HG03039 (cell line): ENCODE data around the gene PLEKHG4.

Experiments used
- ATAC-seq: cut with Tn5 transposase; IDR thresholded peaks from one replicate; pipeline ENCODE4 v1.9.1; 2021; ENCODE audit warnings: mild to moderate bottlenecking, moderate library complexity; ENCODE audit not compliant: unreplicated experiment

PLEKHG4 gene

DNA sequence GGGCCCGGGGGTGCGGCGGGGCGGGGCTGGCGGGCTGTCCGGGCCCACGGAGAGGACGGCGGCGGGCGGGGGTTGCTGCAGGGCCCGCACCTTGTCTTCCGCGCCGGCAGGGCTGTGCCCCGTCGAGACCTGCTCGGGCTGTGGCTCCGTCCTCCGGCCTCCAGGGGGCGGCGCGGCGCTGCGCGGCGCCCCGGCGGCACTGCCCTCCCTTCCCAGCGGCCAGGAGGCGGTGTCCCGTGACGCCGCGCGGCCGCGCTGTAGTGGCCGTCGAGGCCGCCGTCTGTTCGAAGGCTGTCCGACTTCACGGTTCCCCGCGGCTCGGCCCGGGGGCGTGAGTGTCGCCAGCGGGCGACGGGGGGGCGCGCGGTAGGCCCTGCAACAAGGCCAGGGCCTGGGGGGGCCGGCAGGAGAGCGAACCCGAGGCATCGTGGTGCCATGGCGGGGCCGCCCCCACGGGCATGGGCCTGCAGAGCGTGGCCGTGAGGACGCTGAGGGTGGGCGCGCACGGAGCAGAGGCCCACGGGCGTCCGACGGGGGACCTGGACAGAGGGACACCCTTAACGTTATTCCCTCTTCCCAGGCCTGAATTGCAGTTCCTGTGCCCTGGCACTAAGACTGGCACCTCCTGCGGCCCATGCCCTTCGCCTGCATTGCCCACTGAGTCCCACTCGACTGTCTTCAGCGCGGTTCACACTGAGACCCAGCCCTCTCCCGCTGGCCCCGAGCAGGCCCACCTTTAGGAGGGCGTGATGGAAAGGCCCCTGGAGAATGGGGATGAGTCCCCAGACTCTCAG lies at the start of gene PLEKHG4:
TSS of gene PLEKHG4 (plus strand) at position 237 of the 794 bp plus-strand sequence. CDS start at position 750, 513 bp downstream.
- peak; percentile 60 for ATAC-seq

GRCh38 chr16:67229906-67230808 lies 49.2 kb upstream of the PLEKHG4 start:
- no peak for ATAC-seq

DNA sequence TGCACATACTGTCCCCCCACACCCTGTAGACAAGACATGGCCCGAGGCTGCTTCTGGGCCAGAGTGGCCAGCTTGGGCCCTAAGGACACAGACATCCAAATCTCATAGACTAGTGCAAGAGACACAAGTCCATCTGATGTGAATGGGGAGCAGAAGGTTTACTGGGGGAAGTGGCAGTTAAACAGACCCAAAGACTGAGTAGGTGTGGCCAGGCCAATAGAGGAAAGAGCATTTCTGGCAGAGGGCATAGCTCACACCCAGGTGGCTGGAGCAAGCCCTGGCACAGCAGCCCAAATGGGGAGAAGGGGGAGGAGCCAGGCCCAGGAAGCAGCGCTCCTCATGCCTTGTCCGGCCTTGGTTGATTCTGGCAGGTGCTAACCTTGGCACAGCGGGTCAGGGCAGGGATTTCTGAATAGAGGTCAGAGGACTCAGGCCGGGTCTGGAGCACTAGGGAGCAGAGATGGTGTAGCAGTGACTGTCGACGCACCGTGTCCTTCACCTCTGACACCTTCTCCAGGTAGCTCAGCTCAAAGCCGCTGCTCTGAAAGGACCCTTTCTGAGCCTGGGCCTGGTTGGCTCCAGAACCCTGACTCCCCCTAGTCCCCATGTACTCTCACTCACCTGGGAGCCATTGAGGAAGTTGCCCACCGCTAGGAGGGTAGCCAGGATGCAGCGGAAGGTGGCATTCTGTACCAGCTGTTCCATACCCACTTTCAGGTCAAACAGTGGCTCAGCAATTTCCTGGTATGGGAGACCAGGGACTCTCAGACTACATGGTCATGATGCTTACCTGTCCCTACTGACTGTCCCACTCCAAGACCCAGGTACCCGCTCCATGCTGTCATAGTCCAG lies 48.3 kb upstream of the PLEKHG4 start:
- no peak for ATAC-seq

DNA sequence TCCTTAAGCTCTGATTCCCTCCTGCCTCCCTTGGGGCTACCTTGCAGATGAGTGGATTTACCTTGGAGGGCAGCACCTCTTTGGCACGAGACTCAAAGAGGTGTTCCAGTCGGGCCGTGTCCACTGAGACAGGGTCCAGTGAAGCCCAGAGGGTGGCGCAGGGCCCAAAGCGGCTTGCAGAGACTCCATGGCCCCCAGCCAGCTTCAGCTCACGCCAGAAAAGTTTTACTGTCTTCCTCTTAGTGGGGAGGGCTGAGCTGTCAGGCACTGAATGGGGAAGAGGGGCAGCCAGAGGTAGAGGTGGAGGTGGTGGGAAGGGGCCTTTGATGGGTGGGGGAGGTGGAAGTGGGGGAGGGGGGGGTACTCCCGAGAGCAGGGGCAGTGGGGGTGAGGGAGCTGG lies 45.7 kb upstream of the PLEKHG4 start:
- ATAC-seq, result no peak

GRCh38 chr16:67234180-67234597 lies 45.1 kb upstream of the PLEKHG4 start:
- no peak for ATAC-seq

DNA sequence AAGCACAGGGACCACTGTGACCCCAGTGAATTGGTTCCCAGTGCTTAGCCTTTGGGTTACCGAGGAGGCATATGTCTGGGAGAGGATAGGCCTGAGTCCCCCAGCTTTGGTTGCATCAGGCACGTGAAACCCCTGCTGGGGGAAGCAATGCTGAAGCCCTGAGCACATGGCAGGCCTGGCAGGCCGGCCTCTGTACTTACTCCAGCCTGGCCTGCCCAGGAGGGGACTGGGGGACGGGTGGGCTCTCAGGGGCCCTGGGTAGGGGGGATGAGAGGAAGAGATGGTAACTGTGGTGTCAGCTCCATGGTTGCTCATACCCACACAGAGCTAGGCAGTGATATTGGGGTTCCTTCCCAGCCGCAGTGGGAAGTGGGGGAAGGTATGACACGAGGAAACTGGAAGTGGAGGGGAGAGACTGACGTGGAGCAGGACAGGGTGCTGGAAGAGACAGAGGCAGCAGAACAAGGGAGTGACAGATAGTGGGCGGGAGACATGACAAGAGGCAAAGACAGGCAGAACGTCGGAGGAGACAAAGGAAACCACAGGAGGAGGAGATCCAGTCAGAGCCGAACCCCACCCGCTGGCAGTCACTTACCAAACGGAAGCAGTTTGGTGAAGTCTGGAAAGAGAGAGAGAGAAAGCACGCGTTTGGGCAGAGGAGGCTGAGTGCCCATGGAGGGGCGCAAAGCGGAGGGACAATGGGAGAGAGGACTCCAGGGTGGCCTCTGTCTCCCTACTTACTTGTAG lies 43.3 kb upstream of the PLEKHG4 start:
- no peak for ATAC-seq

GRCh38 chr16:67236563-67237395 lies 42.6 kb upstream of the PLEKHG4 start:
- ATAC-seq, result no peak

GRCh38 chr16:67237396-67238277 lies 41.7 kb upstream of the PLEKHG4 start:
- no peak for ATAC-seq

GRCh38 chr16:67238278-67238575 lies 41.1 kb upstream of the PLEKHG4 start:
- ATAC-seq, result no peak

DNA sequence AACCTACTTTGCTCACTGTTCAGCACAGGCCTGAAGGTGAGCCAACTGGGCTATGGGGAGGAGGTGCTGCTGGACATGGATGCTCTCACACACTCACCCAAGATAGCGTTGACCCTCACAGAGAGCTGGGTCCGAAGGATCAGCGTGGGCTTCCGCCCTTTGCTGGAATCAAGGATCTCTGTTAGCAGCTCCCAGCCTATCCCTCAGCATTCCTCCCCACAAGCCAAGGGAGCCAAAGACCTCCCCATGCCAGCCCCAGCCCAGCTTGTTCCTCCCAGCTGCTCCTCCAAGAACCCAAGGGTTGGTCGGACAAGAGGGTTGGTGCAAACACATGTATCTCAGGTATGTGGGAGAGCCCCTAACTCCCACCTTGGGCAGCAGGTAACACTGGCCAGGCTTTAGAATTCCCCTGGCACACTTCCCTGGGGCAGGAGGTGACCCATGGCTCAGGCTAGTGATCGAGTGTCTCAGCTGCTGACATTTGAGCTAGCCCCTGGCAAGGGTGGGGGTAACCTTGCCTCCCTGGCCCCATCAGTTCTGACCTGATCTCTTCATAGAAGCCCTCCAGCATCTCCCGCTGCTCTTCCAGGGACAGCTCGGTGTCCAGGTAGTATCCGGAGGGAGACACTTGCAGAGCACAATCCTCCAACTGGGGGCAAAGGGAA lies 40.4 kb upstream of the PLEKHG4 start:
- no peak for ATAC-seq

DNA sequence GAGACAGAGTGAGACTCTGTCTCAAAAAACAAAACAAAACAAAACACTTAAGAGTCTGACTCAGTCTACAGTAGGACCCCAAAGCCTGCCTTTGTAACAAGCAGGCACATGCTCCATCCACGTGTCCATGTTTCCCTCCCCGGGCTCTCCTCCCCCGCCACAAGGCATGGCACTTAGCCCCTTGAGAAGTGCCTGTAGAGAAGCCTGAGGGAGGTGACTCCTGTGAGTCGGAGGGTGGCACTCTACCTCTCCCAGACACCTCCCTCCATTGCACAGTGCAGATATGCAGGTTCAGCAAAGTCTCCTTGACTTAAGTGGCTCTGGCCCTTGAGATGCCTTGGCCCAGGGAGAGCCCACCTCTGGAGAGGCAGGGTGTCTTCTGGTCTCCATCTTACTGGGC lies 38.8 kb upstream of the PLEKHG4 start:
- ATAC-seq, result no peak

- no peak for ATAC-seq
These were observed 38.1 kb upstream of the PLEKHG4 start for GRCh38 chr16:67241008-67241900.

GRCh38 chr16:67242138-67242730 lies 37.1 kb upstream of the PLEKHG4 start:
- no peak for ATAC-seq

DNA sequence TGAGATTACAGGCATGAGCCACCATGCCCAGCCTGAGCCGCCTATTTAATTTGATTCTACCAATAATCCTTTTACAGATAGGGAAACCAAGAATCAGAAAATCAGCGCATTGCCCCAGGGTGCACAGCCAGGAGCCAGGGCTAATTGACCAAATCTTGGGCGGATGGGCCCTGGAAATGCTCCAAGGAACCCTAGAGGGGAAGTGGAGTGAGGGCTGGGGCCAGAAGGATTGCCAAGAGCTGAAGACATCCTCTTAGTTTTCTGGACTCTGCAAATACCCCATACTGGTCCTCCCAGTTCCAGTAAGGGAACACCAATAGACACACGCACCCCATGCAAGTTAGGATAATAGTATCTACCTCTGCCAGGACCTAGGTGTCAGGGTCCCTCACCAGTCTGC lies 35.9 kb upstream of the PLEKHG4 start:
- ATAC-seq, result no peak

DNA sequence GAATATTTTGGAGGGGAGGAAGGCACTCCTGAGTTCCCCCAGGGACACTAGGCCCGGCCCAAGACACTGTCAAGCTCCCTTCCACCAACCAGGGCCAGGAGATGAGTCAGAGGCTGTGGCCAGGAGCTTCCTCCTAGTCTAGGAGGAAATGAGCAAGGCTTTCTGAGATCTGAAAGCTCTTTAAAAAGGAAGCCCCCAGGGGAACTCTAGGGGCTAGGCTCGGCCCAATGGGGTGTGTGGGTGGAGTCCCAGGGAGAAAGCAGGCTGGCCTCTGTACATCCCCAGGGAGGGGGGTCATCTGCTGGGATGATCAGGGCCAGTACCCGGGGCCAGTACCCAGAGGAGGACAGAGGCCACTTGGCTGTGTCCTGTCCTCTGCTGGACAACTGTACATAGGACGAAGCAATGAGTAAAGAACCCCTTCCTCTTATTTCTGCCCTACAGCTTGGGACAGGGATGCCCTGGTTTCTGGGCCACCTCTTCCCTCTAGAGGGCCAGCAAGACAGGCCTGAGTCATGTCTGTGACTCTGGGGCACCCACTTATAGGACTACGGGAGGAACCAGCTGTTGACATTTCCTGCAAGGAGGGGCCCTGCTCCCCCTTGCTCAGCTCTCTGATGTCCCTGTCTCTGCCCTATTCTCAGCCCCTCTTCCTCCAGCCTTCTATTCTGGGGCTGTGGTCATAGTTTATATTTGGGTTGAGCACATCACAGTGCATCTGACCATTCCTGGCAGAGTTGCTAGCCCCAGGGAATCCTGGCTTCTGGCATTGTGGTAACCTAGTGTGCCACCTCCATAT lies 34.7 kb upstream of the PLEKHG4 start:
- peak; percentile 35 for ATAC-seq

- no peak for ATAC-seq
These were observed 34.1 kb upstream of the PLEKHG4 start for GRCh38 chr16:67245186-67245585.
